NCI-H460 (cell line): ENCODE measurements around the gene KIAA1210. TPM values are rescaled to one million over a fixed set of nuclear protein-coding genes. Genes with fewer than 3 reads are reported as not detected.

Source experiments
- DNase-seq: peaks from one replicate; pipeline ENCODE4 v3.0.0-alpha.2; 2016; ENCODE audit warnings: low read depth; ENCODE audit errors: extremely low read depth
- total RNA-seq: library from RNA; depleted of rRNA; stranded (reverse); fragments of >200 nt; shearing (Covaris generic); gene quantifications from 2 replicates; pipeline ENCODE4 v1.2.3, GENCODE V29; 2014

The KIAA1210 gene
- total RNA-seq, 1 experiment from 2014 or later: not detected

GRCh38 chrX:119093991-119094735 is 33.4 kb downstream of the KIAA1210 start:
- peak; percentile 75 for DNase-seq

- DNase-seq: no peak
These were observed 37.0 kb downstream of the KIAA1210 start for GRCh38 chrX:119090627-119091026.

GRCh38 chrX:119089619-119090018 is 38.0 kb downstream of the KIAA1210 start:
- DNase-seq: no peak

GRCh38 chrX:119087121-119087520 is 40.5 kb downstream of the KIAA1210 start:
- no peak for DNase-seq

DNA sequence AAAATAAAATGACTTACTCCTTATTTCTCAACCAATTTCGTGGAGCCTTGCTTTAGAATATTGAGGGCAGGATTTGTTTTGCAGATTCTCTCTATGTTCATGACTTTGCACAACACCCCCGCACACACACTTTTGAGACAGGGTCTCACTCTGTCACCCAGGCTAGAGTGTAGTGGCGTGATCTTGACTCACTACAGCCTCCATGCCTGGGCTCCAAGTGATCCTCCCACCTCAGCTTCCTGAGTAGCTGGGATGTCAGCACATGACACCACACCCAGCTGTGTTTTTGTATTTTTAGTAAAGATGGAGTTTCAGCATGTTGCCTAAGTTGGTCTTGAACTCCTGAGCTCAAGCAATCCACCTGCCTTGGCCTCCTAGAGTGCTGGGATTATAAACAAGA is 42.8 kb downstream of the KIAA1210 start:
- no peak for DNase-seq

DNA sequence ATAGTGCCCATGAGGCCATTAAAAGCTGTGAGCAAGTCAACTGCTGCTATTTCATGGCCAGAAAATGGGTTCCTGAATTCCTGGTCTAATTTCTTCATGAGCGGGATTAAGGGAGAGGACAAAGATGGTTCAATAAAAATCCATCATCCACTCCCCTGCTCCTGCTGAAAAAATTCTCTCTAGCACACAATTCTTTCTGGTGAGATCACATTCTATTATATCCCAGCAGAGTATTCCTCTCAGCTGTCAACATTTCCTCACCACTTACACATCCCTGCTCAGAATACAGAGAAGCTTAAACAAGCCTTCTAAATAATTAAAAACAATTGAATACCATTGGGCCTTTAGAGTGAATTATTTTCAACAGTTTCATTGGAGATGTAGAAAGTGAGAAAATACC is 45.3 kb downstream of the KIAA1210 start:
- no peak for DNase-seq

DNA sequence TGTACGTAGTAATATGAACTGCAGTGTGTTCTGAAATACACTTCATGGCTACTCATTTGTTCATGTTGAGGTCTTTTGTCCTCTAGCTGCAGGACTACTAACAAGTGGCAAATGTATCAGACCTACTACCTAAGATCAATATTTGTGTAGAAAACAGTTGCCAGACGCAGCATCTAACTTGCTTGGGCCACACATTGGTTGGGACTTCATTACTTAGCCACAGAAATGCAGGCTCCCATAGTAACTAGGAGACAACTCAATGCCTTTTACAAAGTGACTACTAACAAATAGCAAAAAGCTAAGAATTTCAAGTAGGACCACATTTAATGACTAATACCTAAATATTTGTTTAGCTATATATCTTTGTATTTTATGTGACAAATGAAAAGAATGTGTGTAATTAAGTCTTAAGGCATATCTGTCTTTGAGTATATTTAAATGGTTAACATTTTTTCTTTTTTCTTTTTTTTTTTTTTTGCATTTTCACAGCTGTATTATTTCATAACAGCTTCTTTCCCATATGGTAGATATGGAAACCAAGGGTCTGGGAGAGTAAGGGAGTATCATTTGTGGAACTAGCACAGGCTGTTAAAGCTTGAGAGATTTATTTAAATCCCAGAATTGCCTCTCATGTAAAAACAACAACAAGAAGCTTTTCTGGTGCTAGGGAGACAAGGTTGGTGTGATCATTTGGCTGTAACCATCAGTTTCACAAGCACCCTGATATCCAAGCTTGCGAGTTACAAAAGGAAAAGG is 52.2 kb downstream of the KIAA1210 start:
- no peak for DNase-seq

DNA sequence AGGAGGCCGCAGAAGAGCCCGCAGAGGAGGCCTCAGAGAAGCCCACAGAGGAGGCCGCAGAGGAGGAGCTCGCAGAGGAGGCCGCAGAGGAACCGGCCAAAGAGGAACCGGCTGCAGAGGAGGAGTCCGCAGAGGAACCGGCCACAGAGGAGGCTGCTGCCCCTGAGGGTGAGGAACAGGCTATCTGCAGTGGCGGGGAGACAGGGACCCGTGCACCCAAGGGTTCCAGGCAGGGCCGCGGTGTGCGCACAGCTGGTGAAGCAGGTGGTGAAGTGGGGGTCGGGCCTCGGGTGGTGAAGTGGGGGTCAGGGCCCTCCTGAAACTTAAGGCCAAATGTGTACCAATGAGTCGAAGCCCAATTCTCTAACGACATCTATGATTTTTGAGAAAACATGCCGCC is 53.7 kb downstream of the KIAA1210 start:
- no peak for DNase-seq

- DNase-seq: no peak
These were observed 54.3 kb downstream of the KIAA1210 start for GRCh38 chrX:119073200-119073905.

- no peak for DNase-seq
These were observed 54.9 kb downstream of the KIAA1210 start, which contains the start of gene CT47C1 for GRCh38 chrX:119072744-119073143. Gene CT47C1 (plus strand): TSS chrX:119072993. CDS start chrX:119073226, 233 bp downstream.

GRCh38 chrX:119071381-119071780 is 56.2 kb downstream of the KIAA1210 start:
- DNase-seq: no peak

DNA sequence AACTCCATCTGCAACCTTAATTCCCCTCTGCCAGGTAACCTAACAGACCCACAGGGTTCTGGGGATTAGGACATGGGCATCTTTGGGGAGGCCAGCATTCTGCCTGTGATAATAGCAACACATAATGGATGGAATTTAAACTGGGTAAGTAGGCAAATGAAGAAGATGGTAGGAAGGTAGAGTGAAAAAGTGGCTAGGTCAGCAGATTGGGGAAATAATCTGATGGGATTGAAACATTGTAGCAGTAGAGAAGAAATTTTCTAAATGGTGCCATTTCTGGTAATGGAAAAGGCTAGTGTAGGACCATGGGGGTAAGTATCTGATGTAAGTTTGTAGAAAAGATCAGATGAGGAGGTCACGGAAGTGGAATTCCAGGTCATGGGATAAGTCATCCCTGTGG is 57.9 kb downstream of the KIAA1210 start:
- no peak for DNase-seq

DNA sequence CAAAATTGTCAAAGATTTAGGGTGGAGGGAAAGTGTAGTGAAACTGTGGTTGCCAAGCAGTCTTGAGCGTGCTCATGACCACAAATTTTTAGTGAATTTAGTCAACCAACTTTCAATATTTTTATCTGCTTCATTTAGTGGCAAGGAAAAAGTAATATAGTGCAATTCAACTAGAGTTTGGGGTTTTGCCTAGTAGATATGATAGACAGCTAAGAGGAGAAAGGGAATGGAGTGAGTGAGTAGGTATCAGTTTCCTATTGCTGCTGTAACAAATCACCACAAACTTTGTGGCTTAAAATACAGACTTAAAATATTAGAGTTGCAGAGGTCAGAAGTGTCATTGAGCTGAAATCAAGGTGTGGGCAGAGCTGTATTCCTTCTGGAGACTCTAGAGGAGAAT is 58.5 kb downstream of the KIAA1210 start:
- DNase-seq: no peak

DNA sequence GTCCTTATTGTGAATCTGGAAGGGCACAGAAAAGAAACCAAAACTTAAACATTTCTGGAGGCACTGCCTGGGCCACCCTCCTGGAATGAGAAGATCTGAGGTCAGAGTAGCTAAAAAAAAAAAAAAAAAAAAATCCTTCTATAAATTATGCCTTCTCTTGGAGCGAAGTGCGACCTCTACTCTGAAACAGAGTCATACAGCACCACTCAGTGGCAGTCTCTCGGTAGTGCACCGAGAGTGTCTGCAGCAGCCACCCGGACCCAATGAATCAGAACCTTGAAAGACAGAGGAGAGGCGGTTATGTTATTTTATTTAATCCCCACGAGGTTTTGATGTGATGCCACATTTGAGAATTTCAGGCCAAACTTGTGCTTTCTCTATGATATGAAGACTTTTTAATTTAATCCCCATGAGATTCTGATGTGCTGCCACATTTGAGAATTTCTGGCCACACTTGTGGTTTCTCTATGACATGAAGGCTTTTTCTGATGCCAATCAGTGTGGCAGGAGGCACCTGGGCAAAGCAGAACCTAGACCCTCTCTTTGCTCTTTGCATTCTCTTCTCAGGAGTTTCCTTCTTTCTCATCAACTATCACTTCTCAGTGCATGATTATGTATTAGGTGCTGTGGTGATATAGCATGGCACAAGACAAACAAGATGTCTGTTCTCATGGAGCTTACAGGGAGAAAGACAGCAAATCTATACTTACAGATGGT is 60.4 kb downstream of the KIAA1210 start:
- DNase-seq: peak; percentile 35

- DNase-seq: no peak
These were observed 64.2 kb downstream of the KIAA1210 start for GRCh38 chrX:119063428-119063827.

GRCh38 chrX:119062750-119063374 is 64.8 kb downstream of the KIAA1210 start:
- no peak for DNase-seq

DNA sequence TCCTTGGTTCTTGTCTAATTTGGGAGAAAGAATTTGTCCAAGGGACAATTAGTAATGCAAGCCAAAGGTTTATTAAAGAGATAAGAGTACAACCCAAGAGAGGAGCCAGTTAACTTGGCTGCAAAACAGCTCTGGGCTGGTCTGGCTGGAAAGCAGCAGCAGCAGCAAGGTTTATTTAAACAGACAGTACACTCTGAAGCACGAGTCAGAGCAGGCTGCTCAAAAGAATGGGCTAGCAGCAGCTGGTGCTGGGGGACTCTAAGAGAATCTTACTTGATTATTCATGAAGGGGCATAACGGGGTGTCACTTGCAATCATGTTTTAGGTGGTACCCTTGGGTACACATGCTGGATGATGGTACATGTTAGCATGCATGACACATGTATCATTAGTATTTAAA is 71.9 kb downstream of the KIAA1210 start:
- no peak for DNase-seq

GRCh38 chrX:119045884-119046283 is 81.7 kb downstream of the KIAA1210 start:
- DNase-seq: no peak

GRCh38 chrX:119042996-119043395 is 84.6 kb downstream of the KIAA1210 start:
- no peak for DNase-seq

- no peak for DNase-seq
These were observed 85.6 kb downstream of the KIAA1210 start for GRCh38 chrX:119042040-119042439.
